Endothelial cell of umbilical vein (primary cell): ENCODE measurements around the gene GRIN3A. TPM values are rescaled to one million over a fixed set of nuclear protein-coding genes. Genes with fewer than 3 reads are reported as not detected.

Experiments used
- BruUV-seq: library from RNA; stranded (reverse); fragments of 400-500 nt; replicated peaks from 2 replicates; lab custom pipeline; 2021; lab: Mats Ljungman, UMichigan
- CTCF ChIA-PET: fragments of 300-600, 350-600 bp; sonication (Branson Sonifier 250); formaldehyde crosslinking; loops from one replicate; lab custom pipeline; 2021; ENCODE audit warnings: antibody characterized with exemption, inconsistent platforms; lab: Charles Lee
- POLR2A ChIA-PET: fragments of 300-600, 350-600 bp; sonication (Branson Sonifier 250); formaldehyde crosslinking; loops from one replicate; lab custom pipeline; 2021; ENCODE audit warnings: antibody characterized with exemption, inconsistent platforms; lab: Charles Lee
- DNase-seq: peaks from one replicate; pipeline ENCODE4 v3.0.0-alpha.2; 2011; ENCODE audit warnings: low read depth, low spot score
- FAIRE-seq: peaks from 2 replicates; lab custom pipeline; 2011; peaks lifted over from hg19 to GRCh38; lab: Jason Lieb, UNC
- H2AFZ ChIP-seq: 2 replicates; pipeline ENCODE4 v1.6.0; 2012; ENCODE audit warnings: low read depth, low read length, control low read depth, inconsistent platforms
- H3K27ac ChIP-seq: 2 replicates; pipeline ENCODE4 v1.5.1; 2011; ENCODE audit warnings: low read depth, mild to moderate bottlenecking, control low read depth, low read length, moderate library complexity; ENCODE audit not compliant: insufficient read depth
- H3K27me3 ChIP-seq, 2 experiments: 2 replicates each; pipeline versions ENCODE4 v1.6.0 to v1.6.1; 2011; ENCODE audit warnings: low read length in 2 of 2, mixed read lengths in 1 of 2; ENCODE audit not compliant: control insufficient read depth in 2 of 2, insufficient read depth in 2 of 2
- H3K36me3 ChIP-seq, 2 experiments: 2 replicates in 1 of 2; 3 replicates in 1 of 2; pipeline ENCODE4 v1.5.1; 2011; ENCODE audit warnings: low read length in 2 of 2, mild to moderate bottlenecking in 1 of 2, moderate library complexity in 1 of 2; ENCODE audit not compliant: control insufficient read depth in 2 of 2, insufficient read depth in 2 of 2; ENCODE audit errors: extremely low read depth in 1 of 2
- H3K4me1 ChIP-seq: 3 replicates; pipeline ENCODE4 v1.5.1; 2011; ENCODE audit warnings: mild to moderate bottlenecking, low read length; ENCODE audit not compliant: control insufficient read depth, insufficient read depth; ENCODE audit errors: extremely low read depth
- H3K4me2 ChIP-seq: 2 replicates; pipeline ENCODE4 v1.6.1; 2011; ENCODE audit warnings: low read length, control low read depth, mixed read lengths; ENCODE audit not compliant: insufficient read depth
- H3K4me3 ChIP-seq, 3 experiments: fragments of 200-600 bp in 1 of 3; sonication (generic), shearing (Covaris generic) in 1 of 3; replicated peaks in 1 of 3; 2 replicates each; pipeline ENCODE4 v1.5.1; 2011 to 2016; ENCODE audit warnings: control low read depth in 3 of 3, low read length in 3 of 3, mild to moderate bottlenecking in 2 of 3, inconsistent platforms in 1 of 3, low read depth in 1 of 3, moderate library complexity in 1 of 3; ENCODE audit not compliant: insufficient read depth in 1 of 3
- H3K79me2 ChIP-seq: 2 replicates; pipeline ENCODE4 v1.6.0; 2012; ENCODE audit warnings: low read length, inconsistent platforms; ENCODE audit not compliant: control insufficient read depth, insufficient read depth
- H3K9ac ChIP-seq: replicated peaks from 2 replicates; pipeline ENCODE3; 2011; ENCODE audit warnings: low read length, control low read depth; ENCODE audit not compliant: insufficient read depth; ENCODE audit errors: extremely low read depth
- H3K9me1 ChIP-seq: replicated peaks from 3 replicates; pipeline ENCODE4 v1.6.0; 2011; ENCODE audit warnings: mild to moderate bottlenecking, low read length; ENCODE audit not compliant: control insufficient read depth, insufficient read depth; ENCODE audit errors: extremely low read depth
- H3K9me3 ChIP-seq: replicated peaks from 2 replicates; pipeline ENCODE4 v1.5.1; 2012; ENCODE audit warnings: low read length, inconsistent platforms; ENCODE audit not compliant: control insufficient read depth, insufficient read depth
- H4K20me1 ChIP-seq: replicated peaks from 2 replicates; pipeline ENCODE3; 2011; ENCODE audit warnings: mild to moderate bottlenecking, low read length; ENCODE audit not compliant: control insufficient read depth, insufficient read depth; ENCODE audit errors: extremely low read depth
- CTCF ChIP-seq, 2 donors: IDR thresholded peaks; 1 replicate in 1 of 2; 2 replicates in 1 of 2; pipeline ENCODE4 v1.5.1; 2011; ENCODE audit warnings: low read length in 2 of 2, mild to moderate bottlenecking in 2 of 2, moderate library complexity in 2 of 2, control low read depth in 1 of 2, inconsistent platforms in 1 of 2, low read depth in 1 of 2; ENCODE audit not compliant: insufficient read depth in 1 of 2; ENCODE audit errors: extremely low read depth in 1 of 2
- EZH2 ChIP-seq: IDR thresholded peaks from 2 replicates; pipeline ENCODE4 v1.6.1; 2012; ENCODE audit warnings: borderline replicate concordance, low read depth, mild to moderate bottlenecking, moderate library complexity, low read length, inconsistent platforms; ENCODE audit not compliant: severe bottlenecking
- GATA2 ChIP-seq: IDR thresholded peaks from 2 replicates; pipeline ENCODE4 v1.7.0; 2011; ENCODE audit warnings: low read depth, mild to moderate bottlenecking, moderate library complexity, mixed read lengths, low read length; ENCODE audit not compliant: insufficient read length, insufficient read depth
- JUN ChIP-seq: IDR thresholded peaks from 2 replicates; pipeline ENCODE4 v1.6.1; 2011; ENCODE audit warnings: borderline replicate concordance, low read depth; ENCODE audit not compliant: insufficient read length, insufficient read depth
- MYC ChIP-seq: IDR thresholded peaks from one replicate; pipeline ENCODE4 v1.6.1; 2011; ENCODE audit warnings: mild to moderate bottlenecking, low read depth, low read length
- POLR2AphosphoS5 ChIP-seq: IDR thresholded peaks from 2 replicates; pipeline ENCODE4 v1.6.1; 2012; ENCODE audit warnings: low read depth, mild to moderate bottlenecking, control low read depth, low read length, moderate library complexity; ENCODE audit not compliant: insufficient read depth
- dilution Hi-C: fragments of 300-500 bp; cut with MboI; formaldehyde crosslinking; loops from one replicate; pipeline ENCODE4 v1.15.0; 2019; ENCODE audit warnings: low sequenced_read_pairs; ENCODE audit not compliant: extremely low pct_ligation_motif_present
- intact Hi-C: fragments of 100-400 bp; cut with micrococcal nuclease; formaldehyde crosslinking; loops from one replicate; pipeline ENCODE4 v1.10.0; 2022
- polyA plus RNA-seq, 4 experiments: library from polyadenylated mRNA; depleted of rRNA in 3 of 4; stranded (reverse) in 3 of 4; unstranded in 1 of 4; fragments of >200 nt; gene quantifications; 2 replicates each; pipeline versions ENCODE4 v1.2.1 to v1.2.3, GENCODE V29; 2011 to 2012; ENCODE audit warnings: missing spikeins in 1 of 4
- total RNA-seq: library from RNA; stranded (reverse); gene quantifications from 2 replicates; pipeline ENCODE4 v1.2.3, GENCODE V29; 2021
- TF ChIP-seq, protein P1 (sequence below): IDR thresholded peaks from 2 replicates; pipeline ENCODE4 v1.6.1; 2011; ENCODE audit not compliant: insufficient read depth, insufficient read length

Gene GRIN3A
- total and polyA plus RNA-seq, 2 donors (not counting 3 experiments of a cell fraction or from before 2014, with no cell fraction given), result not detected

- no peak overlapping the region for H2AFZ ChIP-seq
- no TSS peak for BruUV-seq
- TF ChIP-seq GATA2 (no peak), MYC (no peak), POLR2AphosphoS5 (no peak), EZH2 (no peak)
- TF ChIP-seq, protein P1, sequence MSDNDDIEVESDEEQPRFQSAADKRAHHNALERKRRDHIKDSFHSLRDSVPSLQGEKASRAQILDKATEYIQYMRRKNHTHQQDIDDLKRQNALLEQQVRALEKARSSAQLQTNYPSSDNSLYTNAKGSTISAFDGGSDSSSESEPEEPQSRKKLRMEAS, result no peak
- H3K9me3 ChIP-seq, result no peaks in the 10 kb centered on the region
- no peaks in the 10 kb centered on the region for H3K9me1 ChIP-seq
- H3K36me3 ChIP-seq, result no peaks in the 10 kb centered on the region
- no peaks in the 10 kb centered on the region for H3K27me3 ChIP-seq
- no peak overlapping the region for H3K27ac ChIP-seq
- no peaks in the 10 kb centered on the region for H4K20me1 ChIP-seq
- H3K4me1 ChIP-seq, result no peaks in the 10 kb centered on the region
- H3K9ac ChIP-seq, result no peak overlapping the region
- H3K4me3 ChIP-seq, result no peak overlapping the region
- intact Hi-C loops, result no loop called here
- ChIA-PET CTCF (no interaction called here), POLR2A (no interaction called here)
- DNase-seq (no peak), FAIRE-seq (no peak)
- no peaks in the 10 kb centered on the region for H3K79me2 ChIP-seq
- no peak overlapping the region for H3K4me2 ChIP-seq
- dilution Hi-C loops, result no loop called here
Observed at GRCh38 chr9:101716629-101717028, 21.8 kb downstream of the GRIN3A start.

GRCh38 chr9:101711330-101711941 is 27.0 kb downstream of the GRIN3A start:
- intact Hi-C loops, result no loop called here
- peak; percentile 42 for FAIRE-seq

More at GRCh38 chr9:101711330-101711941, 27.0 kb downstream of the GRIN3A start:
- TF ChIP-seq CTCF (IDR thresholded peaks at IDR 0.05; ENCODE audit: extremely low read depth in 1 of 2, insufficient read depth in 1 of 2, low read depth in 1 of 2, low read length in 2 of 2) (peak; percentile 44 to 51), JUN (no peak)
- Histone ChIP-seq H3K79me2 (no peaks in the 10 kb centered on the region), H3K9me1 (no peaks in the 10 kb centered on the region), H2AFZ (no peak overlapping the region), H3K36me3 (no peaks in the 10 kb centered on the region), H3K9ac (no peak overlapping the region), H3K4me3 (no peak overlapping the region), H3K4me2 (no peak overlapping the region), H3K27me3 (no peaks in the 10 kb centered on the region), H3K27ac (no peak overlapping the region), H3K9me3 (no peaks in the 10 kb centered on the region), H4K20me1 (no peaks in the 10 kb centered on the region), H3K4me1 (no peaks in the 10 kb centered on the region)
- peak; percentile 1 for DNase-seq
- dilution Hi-C loops, result no loop called here
- BruUV-seq, result no TSS peak
- ChIA-PET CTCF (no interaction called here), POLR2A (no interaction called here)
